ENCODE data around the gene SLC15A2.

The SLC15A2 gene

DNA sequence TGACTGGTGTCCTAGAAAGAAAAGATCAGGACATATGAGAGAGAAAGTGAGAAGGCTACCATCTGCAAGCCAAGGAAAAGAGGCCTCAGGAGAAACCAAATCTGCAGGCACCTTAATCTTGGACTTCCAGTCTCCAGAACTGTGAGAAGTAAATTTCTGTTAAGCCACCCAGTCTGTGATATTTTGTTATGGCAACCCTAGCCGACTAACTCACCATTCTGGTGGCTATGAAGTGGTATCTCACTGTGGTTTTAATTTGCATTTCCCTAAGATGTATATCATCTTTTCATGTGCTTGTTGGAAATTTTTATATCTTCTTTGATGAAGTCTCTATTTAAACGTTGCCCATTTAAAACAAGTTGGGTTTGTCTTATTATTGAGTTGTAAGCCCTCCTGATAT lies 87.3 kb downstream of the SLC15A2 start:
- DNase-seq (ENCODE audit: low read depth) = no peak

GRCh38 chr3:121985846-121986245 lies 91.6 kb downstream of the SLC15A2 start:
- no peak for DNase-seq (ENCODE audit: low read depth)

DNA sequence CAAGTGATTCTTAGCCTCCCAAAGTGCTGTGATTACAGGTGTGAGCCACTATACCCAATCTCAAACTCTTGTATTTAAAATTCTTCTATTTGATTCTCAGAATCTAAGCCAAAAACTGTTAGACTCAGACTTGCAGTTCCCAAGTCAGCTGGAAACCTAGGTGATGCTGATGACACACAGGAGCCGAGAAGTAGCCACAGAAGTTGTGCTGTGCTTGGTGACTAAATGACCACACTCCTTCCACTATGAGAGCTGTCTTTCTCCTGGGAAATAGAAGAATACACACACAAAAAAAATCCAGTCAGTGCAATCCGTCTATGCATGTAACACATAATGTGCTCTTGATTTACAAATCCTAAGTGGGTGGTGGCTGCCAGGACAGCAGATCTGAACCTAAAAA lies 93.9 kb downstream of the SLC15A2 start:
- DNase-seq (ENCODE audit: low read depth) = no peak

DNA sequence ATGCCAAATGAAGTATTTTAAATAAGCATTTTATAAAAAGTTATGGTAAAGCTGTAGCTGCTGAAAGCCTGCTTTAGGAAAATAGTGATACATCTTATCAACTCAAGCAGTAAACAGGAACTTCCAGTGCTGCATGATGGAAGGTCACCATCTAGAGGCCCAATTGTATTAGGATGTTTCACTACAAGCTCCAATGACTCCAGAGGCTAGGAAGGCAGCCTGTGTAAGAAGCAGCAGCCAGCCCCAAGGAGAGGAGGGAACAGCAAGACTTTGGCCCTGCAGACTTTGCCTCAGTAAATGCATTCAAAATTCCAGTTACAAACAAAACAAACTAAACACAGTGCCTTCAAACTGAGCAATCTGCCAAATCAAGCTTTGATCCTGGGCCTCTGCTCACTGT lies 95.7 kb downstream of the SLC15A2 start:
- no peak for DNase-seq (ENCODE audit: low read depth)

GRCh38 chr3:121992601-121993560 lies 98.7 kb downstream of the SLC15A2 start:
- no peak for DNase-seq (ENCODE audit: low read depth)

Measured in fibroblast of gingiva (primary cell).